ENCODE measurements around the gene IRAK4. TPM values are rescaled to one million over a fixed set of nuclear protein-coding genes. Genes with fewer than 3 reads are reported as not detected.

Gene IRAK4
- total RNA-seq, 2 donors from 2014 or later: 5.9 to 9.2 TPM

GRCh38 chr12:43764528-43764927 lies 5.8 kb downstream of the IRAK4 start:
- Histone ChIP-seq H3K27ac (ENCODE audit: low read depth, low read length) (no peak overlapping the region), H3K27me3 (ENCODE audit: control insufficient read depth, insufficient read depth, low read length, poor library complexity, severe bottlenecking) (no peaks in the 10 kb centered on the region), H3K4me3 (ENCODE audit: low read length) (no peak overlapping the region), H3K4me1 (ENCODE audit: control insufficient read depth, insufficient read depth, low read length) (no peaks in the 10 kb centered on the region), H3K9me3 (ENCODE audit: control insufficient read depth, low read length) (no peaks in the 10 kb centered on the region), H3K9ac (ENCODE audit: extremely low read depth, low read length, poor library complexity, severe bottlenecking) (no peak overlapping the region), H3K36me3 (ENCODE audit: control insufficient read depth, insufficient read depth, low read length) (no peaks in the 10 kb centered on the region)
- Mint-ChIP-seq H3K27ac (no peak overlapping the region), H3K9me3 (no peaks in the 10 kb centered on the region), H3K4me3 (no peak overlapping the region), H3K36me3 (ENCODE audit: low read depth) (no peaks in the 10 kb centered on the region), H3K4me1 (peaks cover 26% of the 10 kb centered on the region), H3K27me3 (ENCODE audit: insufficient read depth) (no peaks in the 10 kb centered on the region)
- no peak for TF ChIP-seq CTCF (conservative IDR thresholded peaks at IDR 0.05)
- no peak for DNase-seq

- Mint-ChIP-seq H3K27ac (no peak overlapping the region), H3K4me3 (no peak overlapping the region), H3K36me3 (ENCODE audit: low read depth) (peaks cover 9% of the 10 kb centered on the region), H3K27me3 (ENCODE audit: insufficient read depth) (no peaks in the 10 kb centered on the region), H3K9me3 (peaks cover 2% of the 10 kb centered on the region), H3K4me1 (peaks cover 17% of the 10 kb centered on the region)
- no peak for DNase-seq
- Histone ChIP-seq H3K9me3 (ENCODE audit: control insufficient read depth, low read length) (no peaks in the 10 kb centered on the region), H3K27ac (ENCODE audit: low read depth, low read length) (peak overlapping the region; percentile 52), H3K9ac (ENCODE audit: extremely low read depth, low read length, poor library complexity, severe bottlenecking) (no peak overlapping the region), H3K36me3 (ENCODE audit: control insufficient read depth, insufficient read depth, low read length) (no peaks in the 10 kb centered on the region), H3K4me3 (ENCODE audit: low read length) (no peak overlapping the region), H3K4me1 (ENCODE audit: control insufficient read depth, insufficient read depth, low read length) (no peaks in the 10 kb centered on the region), H3K27me3 (ENCODE audit: control insufficient read depth, insufficient read depth, low read length, poor library complexity, severe bottlenecking) (no peaks in the 10 kb centered on the region)
- TF ChIP-seq CTCF (conservative IDR thresholded peaks at IDR 0.05): no peak
These were observed 7.5 kb downstream of the IRAK4 start for GRCh38 chr12:43766291-43766690.

GRCh38 chr12:43776498-43776897 lies 17.7 kb downstream of the IRAK4 start:
- Histone ChIP-seq H3K4me1 (ENCODE audit: control insufficient read depth, insufficient read depth, low read length) (no peaks in the 10 kb centered on the region), H3K9ac (ENCODE audit: extremely low read depth, low read length, poor library complexity, severe bottlenecking) (no peak overlapping the region), H3K9me3 (ENCODE audit: control insufficient read depth, low read length) (no peaks in the 10 kb centered on the region), H3K27me3 (ENCODE audit: control insufficient read depth, insufficient read depth, low read length, poor library complexity, severe bottlenecking) (no peaks in the 10 kb centered on the region), H3K27ac (ENCODE audit: low read depth, low read length) (no peak overlapping the region), H3K36me3 (ENCODE audit: control insufficient read depth, insufficient read depth, low read length) (peaks cover 6% of the 10 kb centered on the region), H3K4me3 (ENCODE audit: low read length) (no peak overlapping the region)
- no peak for DNase-seq
- H3K36me3 Mint-ChIP-seq (ENCODE audit: low read depth): peaks cover 2% of the 10 kb centered on the region
- H3K4me3 Mint-ChIP-seq: no peak overlapping the region
- H3K9me3 Mint-ChIP-seq: no peaks in the 10 kb centered on the region
- H3K27me3 Mint-ChIP-seq (ENCODE audit: insufficient read depth): no peaks in the 10 kb centered on the region
- TF ChIP-seq CTCF (conservative IDR thresholded peaks at IDR 0.05): peak; percentile 77
- H3K27ac Mint-ChIP-seq: no peak overlapping the region
- WGBS, 2 experiments (ENCODE audit: insufficient coverage in 1 of 2, insufficient read length in 1 of 2): 59% methylated on average over 3 of the region's 3 CpGs; no CpG with 5 or more reads in 1 of the 2 experiments
- no peaks in the 10 kb centered on the region for H3K4me1 Mint-ChIP-seq

All from endodermal cell (in vitro differentiated cells).